Activated T-helper 1 cell treated with anti-CD3 and anti-CD28 coated beads, Interleukin-2, amount 50 U/mL, for 16 hours (primary cell): ENCODE results near the gene ZFTA.
A peak's percentile ranks its signal among the peaks of the same experiment; 100 is the strongest.
"Not testable (repeated sequence)": the region's sequence is repeated elsewhere in the genome, so short reads cannot be mapped to it uniquely, and the experiment has no call there.

ENCODE experiments used
- DNase-seq, 2 donors: peaks; one replicate each; pipeline ENCODE4 v3.0.0-alpha.2; 2020; ENCODE audit warnings: low read depth in 1 of 2, low spot score in 1 of 2

ZFTA gene

DNA sequence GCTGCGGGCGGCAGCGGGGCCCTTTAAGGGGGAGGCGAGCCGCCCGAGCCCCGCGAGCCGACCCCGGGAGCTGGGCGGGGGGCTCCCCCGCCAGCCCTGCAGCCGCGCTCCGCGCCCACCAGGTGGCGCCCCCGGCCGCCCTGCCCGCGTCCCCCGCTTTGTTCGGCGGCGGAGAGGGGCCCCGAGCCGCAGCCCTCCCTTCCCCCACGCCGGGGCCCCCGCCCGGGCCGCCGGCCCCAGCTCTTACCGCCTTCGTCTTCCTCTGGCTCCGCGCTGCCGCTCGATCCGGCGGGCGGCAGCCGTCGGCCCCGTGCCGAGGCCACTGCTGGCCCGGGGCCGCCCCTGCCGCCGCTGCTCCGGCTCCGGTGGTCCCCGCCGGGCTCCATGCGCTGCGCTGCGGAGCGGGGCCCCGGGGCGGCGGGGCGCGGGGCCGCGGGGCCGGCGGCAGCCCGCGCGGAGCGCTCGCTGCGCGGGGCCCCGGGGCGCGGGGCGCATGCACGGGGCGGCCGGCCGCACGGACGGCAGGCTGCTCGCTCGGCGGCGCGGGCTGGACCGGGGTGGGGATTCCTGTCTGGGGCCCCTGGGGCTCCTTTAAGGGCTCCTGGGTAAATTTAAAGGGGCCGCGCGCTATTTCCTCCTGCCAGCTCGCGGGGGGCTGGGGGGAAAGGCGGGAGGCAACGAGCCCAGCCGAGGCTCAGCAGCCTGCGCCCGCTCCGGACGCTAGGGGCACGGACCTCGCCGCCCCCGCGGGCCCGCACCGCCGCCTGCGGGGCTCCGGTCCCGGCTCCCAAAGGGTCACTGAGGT lies at the start of gene ZFTA:
ZFTA (minus strand) TSS at position 539 of the 805 bp plus-strand sequence; CDS start at position 386, 153 bp downstream.
- DNase-seq = peak in 1 of 2 donors; percentile 42

DNA sequence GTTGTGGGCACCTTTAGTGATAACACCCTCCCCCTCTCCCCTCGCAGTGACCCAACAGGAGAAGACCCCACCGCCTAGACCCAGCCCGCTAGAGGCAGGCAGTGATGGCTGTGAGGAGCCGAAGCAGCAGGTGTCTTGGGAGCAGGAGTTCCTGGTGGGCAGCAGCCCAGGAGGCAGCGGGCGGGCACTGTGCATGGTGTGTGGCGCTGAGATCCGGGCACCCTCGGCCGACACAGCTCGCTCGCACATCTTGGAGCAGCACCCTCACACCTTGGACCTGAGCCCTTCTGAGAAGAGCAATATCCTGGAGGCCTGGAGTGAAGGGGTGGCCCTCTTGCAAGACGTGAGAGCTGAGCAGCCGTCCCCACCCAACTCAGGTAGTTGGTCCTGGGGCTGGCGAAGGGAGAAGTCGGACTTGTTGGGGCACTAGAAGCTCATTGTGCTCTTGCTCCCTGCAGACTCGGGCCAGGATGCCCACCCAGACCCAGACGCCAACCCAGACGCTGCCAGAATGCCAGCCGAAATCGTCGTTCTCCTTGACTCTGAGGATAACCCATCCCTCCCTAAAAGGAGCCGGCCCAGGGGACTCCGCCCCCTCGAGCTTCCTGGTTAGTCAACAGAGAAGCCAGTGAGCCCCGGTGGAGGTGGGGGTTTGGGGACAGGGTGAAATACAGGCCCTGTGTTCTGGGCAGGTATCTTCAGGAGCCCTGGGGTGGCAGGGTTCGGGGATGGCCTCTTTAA lies 49.4 kb upstream of the ZFTA start:
- no peak for DNase-seq

DNA sequence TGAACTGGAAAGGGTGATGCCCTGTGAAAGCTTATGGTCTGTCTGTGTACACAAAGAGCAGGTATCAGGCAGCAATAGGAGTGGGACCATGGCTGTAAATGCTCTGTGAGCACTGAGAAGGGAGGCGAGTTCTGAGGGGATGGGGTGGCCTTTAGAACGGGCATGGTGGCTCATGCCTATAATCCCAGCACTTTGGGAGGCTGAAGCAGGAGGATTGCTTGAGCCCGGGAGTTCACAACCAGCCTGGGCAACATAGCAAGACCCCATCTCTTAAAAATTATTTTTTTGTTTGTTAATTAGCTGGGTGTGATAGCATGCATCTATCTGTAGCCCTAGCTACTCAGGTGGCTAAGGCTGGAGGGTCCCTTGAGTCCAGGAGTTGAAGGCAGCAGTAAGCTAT lies 48.2 kb upstream of the ZFTA start:
- DNase-seq = no peak

DNA sequence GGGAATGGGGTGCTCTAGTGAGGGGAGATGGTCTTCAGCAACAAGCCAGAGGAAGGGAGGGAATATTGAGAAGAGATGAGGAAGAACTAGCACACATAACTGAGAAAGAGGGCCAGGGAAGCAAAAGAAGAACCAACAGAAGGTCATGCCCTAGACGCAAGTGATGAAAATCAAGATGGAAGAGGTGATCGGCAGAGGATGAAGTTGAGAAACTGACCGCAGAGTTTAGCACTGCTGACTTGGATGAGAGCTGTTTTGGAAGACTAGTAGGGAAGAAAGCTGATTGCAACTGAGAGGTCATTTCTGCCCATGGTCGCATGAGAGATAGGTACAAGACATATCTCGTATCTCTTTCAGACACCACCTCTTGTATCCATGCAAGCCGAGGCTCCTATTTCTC lies 47.6 kb upstream of the ZFTA start:
- no peak for DNase-seq

DNA sequence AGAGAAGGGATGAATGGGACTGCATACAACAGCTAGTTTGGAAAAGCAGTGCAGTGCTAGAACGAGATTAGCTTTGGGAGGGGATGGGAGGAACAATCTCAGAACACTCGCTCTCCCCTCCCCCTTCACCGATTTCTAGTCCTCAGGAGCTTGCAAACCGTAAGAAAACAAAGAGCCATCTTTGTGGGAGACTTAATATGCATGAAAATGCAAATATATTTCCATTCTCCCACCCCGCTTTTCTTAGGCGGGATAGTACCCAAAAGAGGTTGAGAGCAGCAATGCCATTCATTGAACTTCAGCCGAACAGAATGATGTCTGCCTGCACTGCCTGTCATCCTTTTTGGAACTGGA lies 45.8 kb upstream of the ZFTA start:
- no peak for DNase-seq

DNA sequence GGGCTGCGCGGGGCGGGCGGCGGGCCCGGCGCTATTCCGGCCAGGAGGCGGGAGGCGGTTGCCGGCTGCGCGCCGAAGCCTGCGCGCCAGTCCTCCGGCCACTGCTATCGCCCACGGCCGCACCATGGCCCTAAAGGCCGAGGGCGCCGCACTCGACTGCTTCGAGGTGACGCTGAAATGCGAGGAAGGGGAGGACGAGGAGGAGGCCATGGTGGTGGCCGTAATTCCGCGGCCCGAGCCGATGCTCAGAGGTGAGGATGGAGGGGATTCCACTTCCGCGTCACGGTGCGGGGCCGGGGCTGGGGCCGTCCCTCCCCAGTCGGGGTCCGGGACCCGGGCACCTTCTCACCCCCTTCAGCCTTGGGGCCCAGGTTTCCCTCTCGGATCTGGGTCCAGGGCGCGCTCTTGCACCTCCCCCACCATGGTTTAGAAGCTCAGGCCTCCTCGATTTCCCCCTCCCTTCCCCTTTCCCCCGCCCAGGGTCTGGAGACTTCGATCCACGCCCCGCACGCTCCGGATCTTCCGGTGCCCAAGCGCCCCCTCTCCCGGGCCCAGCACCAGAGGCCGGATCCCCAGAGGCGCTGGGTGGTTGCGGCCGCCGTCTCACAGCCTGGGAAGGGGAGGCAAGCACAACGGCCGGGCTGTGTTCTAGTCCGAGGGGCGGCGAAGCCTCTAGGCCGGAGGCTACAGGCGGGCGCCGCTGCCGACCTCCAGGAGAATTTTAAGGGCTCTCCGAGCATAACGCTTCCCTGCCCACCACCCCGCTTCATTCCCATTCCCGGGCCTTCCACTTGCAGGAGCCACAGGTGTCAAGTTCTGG lies 45.2 kb upstream of the ZFTA start:
- no peak for DNase-seq

DNA sequence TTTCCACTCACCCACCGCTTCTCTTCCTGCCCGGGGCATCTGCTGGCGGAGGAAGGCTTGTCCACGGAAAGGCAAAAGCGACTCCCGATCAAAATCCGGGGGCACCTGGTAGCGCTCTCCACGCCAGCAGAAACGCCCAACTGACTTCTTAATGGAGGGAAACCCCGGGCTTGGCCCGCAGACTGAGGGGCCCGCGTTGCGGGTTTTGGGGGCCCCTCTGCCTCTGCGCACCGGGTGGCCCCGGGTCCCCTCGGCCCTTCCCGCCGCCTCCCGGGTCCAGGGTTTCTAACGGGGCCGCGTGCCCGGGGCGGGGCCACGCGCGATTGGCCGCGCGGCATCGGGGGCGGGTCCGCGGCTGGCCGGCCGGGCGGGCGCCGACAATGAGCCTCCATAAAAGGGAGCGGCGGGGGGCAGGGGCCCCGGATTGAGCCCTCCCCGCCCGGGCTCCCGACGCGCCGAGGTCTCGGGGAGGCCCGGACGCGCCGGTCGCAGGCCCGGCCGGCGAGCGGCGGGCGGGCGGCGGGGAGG lies 44.5 kb upstream of the ZFTA start, which contains the start of gene SPINDOC:
SPINDOC (plus strand) TSS at position 422 of the 528 bp plus-strand sequence. CDS start 231 bp downstream, outside the sequence.
- DNase-seq = peak; percentile 29 to 61

DNA sequence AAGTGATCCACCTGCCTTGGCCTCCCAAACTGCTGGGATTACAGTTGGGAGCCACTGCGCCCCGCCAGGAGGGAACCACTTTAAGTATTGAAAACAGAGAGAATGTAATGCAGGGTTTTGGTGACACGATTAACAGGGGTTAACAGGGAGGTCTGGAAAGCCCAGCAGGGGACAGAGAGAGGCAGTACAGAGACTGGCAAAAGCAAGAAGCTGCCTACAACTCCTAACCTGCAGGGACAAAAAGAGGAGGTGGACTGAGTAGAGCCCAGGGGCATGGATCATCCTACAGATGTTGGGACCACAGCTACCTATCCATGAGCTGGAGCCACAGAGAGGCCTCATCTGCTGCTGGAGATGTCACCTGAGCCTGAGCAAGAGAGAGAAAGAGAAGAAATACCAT lies 42.9 kb upstream of the ZFTA start:
- DNase-seq = no peak

DNA sequence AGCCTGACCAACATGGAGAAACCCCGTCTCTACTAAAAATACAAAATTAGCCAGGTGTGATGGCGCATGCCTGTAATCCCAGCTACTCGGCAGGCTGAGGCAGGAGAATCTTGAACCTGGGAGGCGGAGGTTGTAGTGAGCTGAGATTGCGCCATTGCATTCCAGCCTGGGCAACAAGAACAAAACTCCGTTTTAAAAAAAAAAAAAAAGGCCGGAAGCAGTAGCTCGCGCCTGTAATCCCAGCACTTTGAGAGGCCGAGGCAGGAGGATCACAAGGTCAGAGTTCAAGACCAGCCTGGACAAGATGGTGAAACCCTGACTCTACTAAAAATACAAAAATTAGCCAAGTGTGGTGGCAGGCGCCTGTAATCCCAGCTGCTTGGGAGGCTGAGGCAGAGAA lies 41.8 kb upstream of the ZFTA start:
- not testable (repeated sequence) for DNase-seq

DNA sequence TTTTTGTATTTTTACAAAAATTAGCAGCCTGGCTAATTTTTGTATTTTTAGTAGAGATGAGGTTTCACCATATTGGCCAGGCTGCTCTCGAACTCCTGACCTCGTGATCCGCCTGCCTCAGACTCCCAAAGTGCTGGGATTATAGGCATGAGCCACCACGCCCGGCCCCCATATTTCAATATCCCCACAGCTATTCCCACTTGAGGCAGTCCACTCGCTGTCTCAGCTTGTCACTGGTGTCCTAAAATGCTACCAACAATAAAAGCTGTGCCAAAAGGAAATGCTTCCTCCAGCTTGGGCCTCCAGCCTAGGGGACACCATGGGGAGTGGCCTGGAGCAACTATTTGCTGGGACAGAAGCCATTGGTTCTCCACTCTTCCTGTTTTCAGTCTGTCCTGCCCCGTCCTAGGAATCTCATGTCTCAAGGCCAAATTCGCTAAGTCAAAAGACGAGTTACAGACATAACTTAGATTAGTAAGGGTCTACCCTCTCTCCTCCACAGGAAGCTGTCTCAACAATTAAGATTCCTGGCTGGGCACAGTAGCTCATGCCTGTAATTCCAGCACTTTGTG lies 37.4 kb upstream of the ZFTA start:
- DNase-seq = no peak

DNA sequence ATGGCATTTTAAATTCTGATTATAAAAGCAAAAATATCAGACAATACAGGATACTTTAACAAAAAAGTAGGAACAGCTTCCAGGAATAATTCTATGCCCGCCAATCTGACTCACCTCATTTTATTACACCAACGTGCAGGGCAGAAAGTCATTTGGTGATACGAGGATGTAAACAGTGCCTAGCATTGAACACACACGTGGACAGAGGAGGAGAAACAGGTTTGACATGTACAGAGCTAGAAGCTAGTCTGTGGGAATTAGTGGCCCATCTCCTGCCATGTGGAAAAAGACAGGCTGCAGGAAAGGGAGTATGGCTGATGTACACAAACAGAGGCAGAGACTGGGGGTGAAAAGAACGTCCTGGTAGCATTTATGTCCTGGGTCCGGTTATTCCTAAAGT lies 35.7 kb upstream of the ZFTA start:
- DNase-seq = no peak

DNA sequence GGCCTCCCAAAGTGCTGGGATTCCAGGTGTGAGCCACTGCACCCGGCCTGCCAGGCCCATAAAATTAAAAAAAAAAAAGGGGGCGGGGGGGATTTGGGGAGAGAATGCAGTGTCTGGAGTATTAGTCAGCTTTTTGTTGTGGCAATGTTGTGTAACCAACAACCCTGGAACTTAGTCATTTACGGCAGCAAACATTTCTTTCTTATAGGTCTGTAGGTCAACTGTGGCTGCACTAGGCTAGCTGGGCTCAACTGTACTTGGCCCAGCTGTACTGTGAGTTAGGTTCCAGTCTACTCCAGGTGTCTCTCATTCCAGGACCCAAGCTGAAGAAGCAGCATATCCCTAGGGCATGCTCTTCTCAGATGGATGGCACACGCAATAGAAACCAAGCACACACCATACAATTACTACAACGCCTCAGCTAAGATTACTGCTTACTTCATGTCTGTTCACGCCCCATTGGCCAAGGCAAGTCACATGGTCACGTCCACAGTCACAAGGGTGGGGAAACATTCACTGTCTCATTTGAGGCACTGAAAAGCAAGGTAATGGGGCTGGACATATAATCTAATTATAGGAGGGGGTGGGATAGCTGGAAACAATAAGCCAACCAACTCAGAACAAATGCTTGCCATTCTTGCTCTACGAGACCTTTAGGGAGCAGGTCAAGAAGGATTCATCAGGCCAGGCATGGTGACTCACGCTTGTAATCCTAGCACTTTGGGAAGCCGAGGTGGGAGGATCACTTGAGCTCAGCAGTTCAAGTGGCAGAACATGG lies 34.3 kb upstream of the ZFTA start:
- DNase-seq = no peak

DNA sequence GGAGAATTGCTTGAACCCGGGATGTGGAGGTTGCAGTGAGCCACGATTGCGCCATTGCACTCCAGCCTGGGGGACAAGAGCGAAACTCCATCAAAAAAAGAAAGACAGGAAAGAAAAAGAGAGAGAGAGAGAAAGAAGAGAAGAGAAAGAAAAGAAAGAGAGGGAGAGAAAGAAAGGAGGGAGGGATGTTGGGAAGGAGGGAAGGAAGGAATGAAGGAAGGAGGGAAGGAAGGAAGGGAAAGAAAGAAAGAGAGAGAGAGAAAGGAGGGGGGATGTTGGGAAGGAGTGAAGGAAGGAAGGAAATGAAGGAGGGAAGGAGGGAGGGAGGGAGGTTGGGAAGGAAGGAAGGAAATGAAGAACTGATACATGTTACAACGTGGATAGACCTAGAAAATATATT lies 32.3 kb upstream of the ZFTA start:
- DNase-seq = no peak

DNA sequence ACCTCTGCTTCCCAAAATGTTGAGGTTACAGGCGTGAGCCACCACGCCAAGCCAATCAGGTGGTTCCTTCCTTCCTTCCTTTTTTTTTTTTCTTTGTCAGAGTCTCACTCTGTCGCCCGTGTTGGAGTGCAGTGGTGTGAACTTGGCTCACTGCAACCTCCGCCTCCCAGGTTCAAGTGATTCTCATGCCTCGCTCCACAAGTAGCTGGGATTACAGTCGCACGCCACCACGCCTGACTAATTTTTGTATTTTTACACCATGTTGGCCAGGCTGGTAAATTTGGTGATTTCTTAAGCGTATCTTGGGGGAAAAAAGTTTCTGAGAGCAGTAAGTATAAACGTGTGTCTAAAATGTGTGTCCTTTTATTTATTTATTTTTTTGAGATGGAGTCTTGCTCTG lies 26.5 kb upstream of the ZFTA start:
- no peak for DNase-seq

DNA sequence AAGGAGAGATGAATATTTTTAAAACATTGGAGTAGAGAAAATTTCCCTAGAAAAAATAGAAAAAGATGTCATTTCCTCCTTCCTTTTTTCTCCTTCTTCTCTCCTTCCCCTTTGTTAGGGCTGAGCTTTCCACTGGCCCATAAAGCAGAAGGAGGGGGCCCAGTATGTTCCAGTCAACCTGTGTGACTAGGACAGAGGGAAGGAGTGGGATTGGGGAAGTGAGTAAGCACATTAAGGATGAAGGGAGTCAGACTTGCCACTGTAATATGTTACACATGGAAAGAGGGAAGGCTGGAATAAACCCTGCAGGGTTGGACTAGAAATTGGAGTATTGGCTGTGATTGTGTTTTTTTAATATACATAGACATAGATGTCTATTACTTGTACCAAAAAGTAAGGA lies 24.6 kb upstream of the ZFTA start:
- no peak for DNase-seq

DNA sequence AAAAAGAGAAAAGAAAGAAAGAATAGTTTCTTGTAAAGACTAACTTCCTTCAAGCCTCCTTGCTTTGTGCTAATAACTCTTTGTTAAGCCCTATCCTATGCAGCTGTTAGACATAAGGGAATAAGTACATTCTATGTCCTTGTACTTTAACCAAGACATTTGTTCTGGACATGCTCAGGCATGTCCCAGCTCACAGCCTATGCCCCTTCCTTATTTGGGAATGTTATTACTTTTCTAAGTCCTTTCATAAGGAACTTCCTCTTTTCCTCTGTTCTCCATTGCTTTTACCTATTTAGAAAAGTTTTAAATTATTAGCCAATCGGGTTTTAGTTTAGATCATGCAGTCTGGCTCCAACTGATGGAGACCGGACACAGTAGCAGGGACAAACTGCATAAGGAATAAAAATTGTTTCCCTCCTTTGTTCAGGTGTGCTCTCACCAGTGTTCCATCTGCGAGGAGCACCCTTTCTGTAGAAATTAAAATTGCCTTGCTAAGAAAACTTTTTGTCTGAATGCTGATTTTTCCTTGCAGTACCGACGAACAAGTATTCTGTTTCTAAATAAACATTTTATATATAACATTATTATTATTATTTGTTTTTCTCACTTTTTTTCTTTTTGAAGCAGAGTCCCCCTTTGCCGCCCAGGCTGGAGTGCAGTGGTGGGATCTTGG lies 23.1 kb upstream of the ZFTA start:
- no peak for DNase-seq

DNA sequence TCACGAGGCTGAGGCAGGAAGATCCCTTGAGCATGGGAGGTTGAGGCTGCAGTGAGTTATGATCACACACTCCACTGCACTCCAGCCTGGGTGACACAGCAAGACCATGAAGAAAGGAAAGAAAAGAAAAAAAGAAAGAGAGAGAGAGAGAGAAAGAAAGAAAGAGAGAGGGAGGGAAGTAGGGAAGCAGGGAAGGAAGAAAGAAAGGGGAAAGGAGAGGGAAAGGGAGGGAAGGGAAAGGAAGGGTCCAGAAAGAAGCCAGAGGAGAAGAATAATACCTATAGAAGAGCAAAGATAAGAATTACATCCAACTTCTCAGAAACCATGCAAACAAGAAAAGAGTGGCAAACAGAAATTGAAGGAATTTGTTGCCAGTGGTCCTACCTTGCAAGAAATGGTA lies 17.2 kb upstream of the ZFTA start:
- no peak for DNase-seq

DNA sequence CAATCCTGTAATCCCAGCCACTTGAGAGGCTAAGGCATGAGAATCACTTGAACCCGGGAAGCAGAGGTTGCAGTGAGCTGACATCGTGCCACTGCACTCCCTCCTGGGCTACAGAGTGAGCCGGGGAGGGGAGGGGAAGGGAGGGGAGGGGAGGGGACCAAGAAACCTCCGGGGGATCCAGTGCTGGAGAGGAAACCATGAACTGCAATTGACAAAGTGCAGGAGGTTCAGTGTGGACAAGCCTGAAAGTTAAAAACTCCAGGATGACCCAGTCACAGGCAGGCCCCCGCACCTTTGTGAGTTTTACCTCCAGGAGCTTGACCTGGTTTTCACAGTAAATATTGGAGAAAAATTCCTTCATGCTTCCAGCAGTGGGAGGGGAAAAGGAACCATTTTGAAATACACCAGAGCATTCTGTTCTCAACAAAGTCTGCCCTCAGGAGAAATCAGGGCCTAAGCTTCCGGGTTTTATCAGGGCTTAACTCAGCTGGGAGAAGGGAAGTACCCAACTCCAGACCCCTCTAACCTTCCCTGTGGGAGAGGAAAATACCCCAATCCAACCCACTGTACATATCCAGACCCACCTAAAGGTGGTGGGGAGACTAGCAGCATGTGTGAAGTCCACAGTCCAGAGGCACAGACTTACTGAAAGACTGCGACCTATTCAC lies 15.5 kb upstream of the ZFTA start:
- no peak for DNase-seq

DNA sequence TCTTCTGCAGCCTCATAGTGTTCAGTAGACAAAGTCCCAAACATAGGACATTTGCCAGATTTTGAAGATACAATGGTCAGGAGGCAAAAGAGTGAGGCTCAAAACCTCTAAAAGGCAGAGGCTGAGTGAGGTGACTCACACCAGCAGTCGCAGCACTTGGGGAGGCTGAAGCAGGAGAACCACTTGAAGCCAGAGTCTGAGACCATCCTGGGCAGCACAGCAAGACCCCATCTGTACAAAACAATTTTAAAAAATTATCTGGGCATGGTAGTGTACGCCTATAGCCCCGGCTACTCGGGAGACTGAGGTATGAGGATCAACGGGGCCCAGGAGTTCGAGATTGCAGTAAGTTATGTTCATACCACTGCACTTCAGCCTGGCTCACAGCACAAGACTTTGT lies 14.2 kb upstream of the ZFTA start:
- no peak for DNase-seq
